ENCODE data around the gene HBS1L. TPM values are rescaled to one million over a fixed set of nuclear protein-coding genes. Genes with fewer than 3 reads are reported as not detected.

The HBS1L gene
- total RNA-seq, 2 experiments from 2014 or later, result 82.9 to 93.1 TPM

DNA sequence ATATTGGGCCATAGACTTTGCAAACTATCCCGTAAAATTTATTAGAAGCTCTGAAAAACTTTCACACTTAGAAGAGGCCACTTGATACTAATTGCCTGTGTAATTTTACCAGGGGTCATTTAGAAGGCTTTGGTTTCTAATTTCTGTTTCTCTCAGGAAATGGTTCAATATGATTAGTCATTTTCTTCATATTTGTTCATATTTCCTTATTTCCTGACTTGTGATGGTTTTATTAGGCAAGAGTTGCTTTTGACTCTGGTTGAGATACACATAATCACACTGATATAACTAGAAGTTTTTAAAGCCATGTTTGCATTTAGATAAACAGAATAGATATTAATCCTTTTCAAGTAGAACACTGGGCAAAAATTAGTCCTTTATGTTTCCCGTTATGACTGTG lies 11.8 kb upstream of the HBS1L start:
- H3K4me3 ChIP-seq (ENCODE audit: low read depth, low read length, poor library complexity, severe bottlenecking), result no peak overlapping the region
- H2AFZ ChIP-seq (ENCODE audit: low read length), result peak overlapping the region; percentile 4; the same call in 1 of the 2 replicates
- no peaks in the 10 kb centered on the region for H3K9me2 ChIP-seq (ENCODE audit: insufficient read depth, low read length)
- H3K79me2 ChIP-seq (ENCODE audit: insufficient read depth, low read depth, low read length), result no peaks in the 10 kb centered on the region
- no peak for TF ChIP-seq CTCF (conservative IDR thresholded peaks at IDR 0.05; ENCODE audit: low read length)
- no peak for TF ChIP-seq EZH2phosphoT487 (IDR thresholded peaks at IDR 0.05; ENCODE audit: borderline replicate concordance, low read depth, low read length)
- H3K4me1 ChIP-seq (ENCODE audit: insufficient read depth, low read length, poor library complexity, severe bottlenecking), result peaks cover 13% of the 10 kb centered on the region
- H3K27ac ChIP-seq (ENCODE audit: low read depth, low read length, poor library complexity, severe bottlenecking), result no peak overlapping the region
- H4K20me1 ChIP-seq (ENCODE audit: insufficient read depth, low read length), result no peaks in the 10 kb centered on the region
- no peaks in the 10 kb centered on the region for H3K36me3 ChIP-seq (ENCODE audit: insufficient read depth, low read length)
- ChIA-PET CTCF (ENCODE audit: unreplicated experiment) (no interaction called here), POLR2A (no interaction called here)
- peaks cover 4% of the 10 kb centered on the region; the same call in 1 of the 2 replicates for H3K9me3 ChIP-seq (ENCODE audit: low read length)
- no TSS peak for BruUV-seq (replicated peaks)
- no peak for DNase-seq (ENCODE audit: low spot score)
- intact Hi-C loops (cut with micrococcal nuclease; ENCODE audit: unreplicated experiment), result no loop called here
- no peak overlapping the region for H3K4me2 ChIP-seq (ENCODE audit: low read length)

DNA sequence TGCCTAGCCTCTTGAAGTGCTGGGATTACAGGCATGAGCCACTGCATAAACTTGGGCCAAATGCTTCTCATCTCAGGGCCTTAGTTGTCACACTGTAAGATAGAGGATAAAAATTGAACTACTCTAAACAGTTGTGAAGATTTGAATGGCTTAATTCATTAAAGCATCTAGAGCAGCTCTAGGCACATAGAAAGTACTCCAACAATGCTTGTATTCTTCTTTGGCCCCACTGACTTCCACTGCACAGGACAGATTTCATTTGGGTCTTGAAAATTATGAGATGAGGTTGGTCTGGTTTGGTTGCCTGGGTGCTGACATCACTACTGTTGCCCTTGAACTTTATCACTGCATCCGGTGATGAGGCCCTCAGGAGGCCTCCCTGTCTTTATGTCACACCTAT lies 10.0 kb upstream of the HBS1L start:
- peaks cover 13% of the 10 kb centered on the region for H3K4me1 ChIP-seq (ENCODE audit: insufficient read depth, low read length, poor library complexity, severe bottlenecking)
- POLR2A ChIA-PET, result interaction anchor here (1.0 to 2.2 kb wide), 2 partner anchors 10 kb away, joined by 5 to 7 read pairs; partner anchors contain the start of gene HBS1L

More for the DNA sequence above, 10.0 kb upstream of the HBS1L start:
- Histone ChIP-seq H3K79me2 (ENCODE audit: insufficient read depth, low read depth, low read length) (no peaks in the 10 kb centered on the region), H3K9me3 (ENCODE audit: low read length) (peaks cover 4% of the 10 kb centered on the region; the same call in 1 of the 2 replicates), H3K4me2 (ENCODE audit: low read length) (no peak overlapping the region), H4K20me1 (ENCODE audit: insufficient read depth, low read length) (no peaks in the 10 kb centered on the region), H3K36me3 (ENCODE audit: insufficient read depth, low read length) (no peaks in the 10 kb centered on the region), H3K9me2 (ENCODE audit: insufficient read depth, low read length) (no peaks in the 10 kb centered on the region), H2AFZ (ENCODE audit: low read length) (no peak overlapping the region), H3K4me3 (ENCODE audit: low read depth, low read length, poor library complexity, severe bottlenecking) (no peak overlapping the region), H3K27ac (ENCODE audit: low read depth, low read length, poor library complexity, severe bottlenecking) (no peak overlapping the region)
- intact Hi-C loops (cut with micrococcal nuclease; ENCODE audit: unreplicated experiment), result no loop called here
- no peak for DNase-seq (ENCODE audit: low spot score)
- CTCF ChIA-PET (ENCODE audit: unreplicated experiment), result no interaction called here
- no peak for TF ChIP-seq EZH2phosphoT487 (IDR thresholded peaks at IDR 0.05; ENCODE audit: borderline replicate concordance, low read depth, low read length)
- TF ChIP-seq CTCF (conservative IDR thresholded peaks at IDR 0.05; ENCODE audit: low read length), result no peak
- no TSS peak for BruUV-seq (replicated peaks)
